Measurements from ENCODE around the gene RALB.

The RALB gene

GRCh38 chr2:120252225-120253020 lies at the start of gene RALB:
RALB (plus strand) TSS chr2:120252852; CDS start chr2:120278665, 25,813 bp downstream.
- peak; percentile 99 for DNase-seq

GRCh38 chr2:120203251-120204021 lies 49.2 kb upstream of the RALB start:
- DNase-seq = no peak

GRCh38 chr2:120204022-120204405 lies 48.6 kb upstream of the RALB start:
- DNase-seq = peak; percentile 40

GRCh38 chr2:120204417-120204816 lies 48.2 kb upstream of the RALB start:
- no peak for DNase-seq

- no peak for DNase-seq
These were observed 47.5 kb upstream of the RALB start for GRCh38 chr2:120204945-120205670.

GRCh38 chr2:120206022-120206581 lies 46.5 kb upstream of the RALB start:
- DNase-seq = peak; percentile 41

- DNase-seq = no peak
These were observed 44.0 kb upstream of the RALB start for GRCh38 chr2:120208381-120209353.

- DNase-seq = no peak
These were observed 43.0 kb upstream of the RALB start for GRCh38 chr2:120209427-120210269.

- no peak for DNase-seq
These were observed 42.4 kb upstream of the RALB start for GRCh38 chr2:120210270-120210693.

- DNase-seq = no peak
These were observed 34.5 kb upstream of the RALB start for GRCh38 chr2:120218181-120218580.

GRCh38 chr2:120219291-120219690 lies 33.4 kb upstream of the RALB start:
- no peak for DNase-seq

- DNase-seq = no peak
These were observed 32.9 kb upstream of the RALB start for GRCh38 chr2:120219766-120220165.

GRCh38 chr2:120220756-120221155 lies 31.9 kb upstream of the RALB start:
- no peak for DNase-seq

GRCh38 chr2:120221616-120222015 lies 31.0 kb upstream of the RALB start:
- no peak for DNase-seq

GRCh38 chr2:120222186-120223033 lies 30.2 kb upstream of the RALB start:
- DNase-seq = peak; percentile 63

GRCh38 chr2:120223034-120223912 lies 29.4 kb upstream of the RALB start, which contains the start of gene TMEM185B:
TMEM185B (minus strand) TSS chr2:120223400; CDS start chr2:120222976, 424 bp downstream.
- DNase-seq = peak; percentile 97

- peak; percentile 76 for DNase-seq
These were observed 28.4 kb upstream of the RALB start for GRCh38 chr2:120224256-120224655.

- DNase-seq = peak; percentile 96
These were observed 27.7 kb upstream of the RALB start for GRCh38 chr2:120224735-120225548.

Measured in DMS53 (cell line).